ENCODE results near the gene SLMAP.

- TF ChIP-seq EZH2 (IDR thresholded peaks at IDR 0.05; ENCODE audit: borderline replicate concordance, low read depth, low read length, severe bottlenecking) (no peak), CTCF (IDR thresholded peaks at IDR 0.05; ENCODE audit: borderline replicate concordance, extremely low read depth, low read length, poor library complexity, severe bottlenecking) (no peak)
These were observed 147.2 kb downstream of the SLMAP start for GRCh38 chr3:57903124-57903890.
